Measurements from ENCODE around the gene SYCP3. TPM values are rescaled to one million over a fixed set of nuclear protein-coding genes. Genes with fewer than 3 reads are reported as not detected.

The SYCP3 gene
- polyA plus RNA-seq, 1 donor from 2014 or later, result 3.4 TPM

DNA sequence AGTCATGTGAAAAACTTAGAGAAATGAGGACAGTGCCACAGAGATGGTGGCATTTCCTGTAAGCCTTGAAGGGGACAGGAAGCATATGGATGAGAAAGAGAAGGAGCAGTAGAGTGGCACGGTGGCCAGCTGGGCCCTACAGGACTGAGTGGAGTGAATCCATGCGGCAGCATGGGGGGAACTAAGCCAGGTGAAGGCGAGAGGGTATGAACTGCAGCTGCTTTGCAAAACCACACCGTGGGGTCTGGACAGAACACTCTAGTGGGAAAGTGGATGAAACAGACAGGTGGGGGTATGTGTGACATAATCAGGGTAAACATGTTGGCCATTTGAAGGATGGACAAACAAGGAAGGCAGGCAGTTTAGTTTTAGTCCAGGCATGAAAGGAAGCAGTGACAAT is 10.4 kb upstream of the SYCP3 start:
- Histone ChIP-seq H3K9ac (ENCODE audit: low read length) (no peak overlapping the region), H3K4me2 (ENCODE audit: low read length) (no peak overlapping the region), H3K36me3 (ENCODE audit: insufficient read depth, low read length) (peaks cover 13% of the 10 kb centered on the region), H3K9me3 (ENCODE audit: low read length) (no peaks in the 10 kb centered on the region), H2AFZ (ENCODE audit: low read depth, low read length) (no peak overlapping the region), H3K4me3 (ENCODE audit: low read length) (no peak overlapping the region), H4K20me1 (ENCODE audit: insufficient read depth) (no peaks in the 10 kb centered on the region), H3F3A (ENCODE audit: insufficient read depth, low read length, poor library complexity, severe bottlenecking) (no peaks in the 10 kb centered on the region), H3K27ac (ENCODE audit: low read length) (no peak overlapping the region), H3K27me3 (ENCODE audit: insufficient read depth, low read depth, low read length) (no peaks in the 10 kb centered on the region), H3K9me2 (ENCODE audit: insufficient read depth, low read length) (no peaks in the 10 kb centered on the region), H3K79me2 (replicated peaks; ENCODE audit: insufficient read depth, low read length) (no peaks in the 10 kb centered on the region)
- no peak for TF ChIP-seq TAF1 (IDR thresholded peaks at IDR 0.05; ENCODE audit: low read depth)
- TF ChIP-seq, protein P1, sequence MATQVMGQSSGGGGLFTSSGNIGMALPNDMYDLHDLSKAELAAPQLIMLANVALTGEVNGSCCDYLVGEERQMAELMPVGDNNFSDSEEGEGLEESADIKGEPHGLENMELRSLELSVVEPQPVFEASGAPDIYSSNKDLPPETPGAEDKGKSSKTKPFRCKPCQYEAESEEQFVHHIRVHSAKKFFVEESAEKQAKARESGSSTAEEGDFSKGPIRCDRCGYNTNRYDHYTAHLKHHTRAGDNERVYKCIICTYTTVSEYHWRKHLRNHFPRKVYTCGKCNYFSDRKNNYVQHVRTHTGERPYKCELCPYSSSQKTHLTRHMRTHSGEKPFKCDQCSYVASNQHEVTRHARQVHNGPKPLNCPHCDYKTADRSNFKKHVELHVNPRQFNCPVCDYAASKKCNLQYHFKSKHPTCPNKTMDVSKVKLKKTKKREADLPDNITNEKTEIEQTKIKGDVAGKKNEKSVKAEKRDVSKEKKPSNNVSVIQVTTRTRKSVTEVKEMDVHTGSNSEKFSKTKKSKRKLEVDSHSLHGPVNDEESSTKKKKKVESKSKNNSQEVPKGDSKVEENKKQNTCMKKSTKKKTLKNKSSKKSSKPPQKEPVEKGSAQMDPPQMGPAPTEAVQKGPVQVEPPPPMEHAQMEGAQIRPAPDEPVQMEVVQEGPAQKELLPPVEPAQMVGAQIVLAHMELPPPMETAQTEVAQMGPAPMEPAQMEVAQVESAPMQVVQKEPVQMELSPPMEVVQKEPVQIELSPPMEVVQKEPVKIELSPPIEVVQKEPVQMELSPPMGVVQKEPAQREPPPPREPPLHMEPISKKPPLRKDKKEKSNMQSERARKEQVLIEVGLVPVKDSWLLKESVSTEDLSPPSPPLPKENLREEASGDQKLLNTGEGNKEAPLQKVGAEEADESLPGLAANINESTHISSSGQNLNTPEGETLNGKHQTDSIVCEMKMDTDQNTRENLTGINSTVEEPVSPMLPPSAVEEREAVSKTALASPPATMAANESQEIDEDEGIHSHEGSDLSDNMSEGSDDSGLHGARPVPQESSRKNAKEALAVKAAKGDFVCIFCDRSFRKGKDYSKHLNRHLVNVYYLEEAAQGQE (IDR thresholded peaks at IDR 0.05; ENCODE audit: borderline replicate concordance), result no peak
- TF ChIP-seq SMC3 (conservative IDR thresholded peaks at IDR 0.05; ENCODE audit: poor library complexity), result no peak
- TF ChIP-seq RAD21 (conservative IDR thresholded peaks at IDR 0.05), result no peak

DNA sequence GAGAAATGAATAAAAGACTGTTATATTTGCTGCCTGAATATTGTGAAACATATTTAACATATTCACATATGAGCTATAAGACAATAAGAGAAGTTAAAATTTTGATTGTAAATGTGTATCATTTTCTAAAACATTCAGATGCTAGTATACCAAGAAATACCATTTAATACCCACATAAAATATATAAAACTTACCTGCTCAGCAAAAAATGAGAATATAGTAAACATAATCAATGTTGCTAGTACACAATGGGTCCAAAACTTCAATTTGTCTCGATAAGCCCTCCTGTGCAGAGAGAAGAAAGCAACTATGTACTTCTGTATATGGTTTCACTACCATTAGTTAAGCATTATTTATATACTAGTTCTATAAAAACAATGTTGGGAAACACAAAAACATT is 9.6 kb upstream of the SYCP3 start:
- no peak overlapping the region for H2AFZ ChIP-seq (ENCODE audit: low read depth, low read length)
- no peak overlapping the region for H3K4me2 ChIP-seq (ENCODE audit: low read length)
- no peaks in the 10 kb centered on the region for H3K9me2 ChIP-seq (ENCODE audit: insufficient read depth, low read length)
- no peak for TF ChIP-seq RAD21 (conservative IDR thresholded peaks at IDR 0.05)
- no peak for TF ChIP-seq SMC3 (conservative IDR thresholded peaks at IDR 0.05; ENCODE audit: poor library complexity)
- no peak for TF ChIP-seq MXI1 (conservative IDR thresholded peaks at IDR 0.05; ENCODE audit: poor library complexity, severe bottlenecking)
- no peak for TF ChIP-seq TAF1 (IDR thresholded peaks at IDR 0.05; ENCODE audit: low read depth)
- TF ChIP-seq, protein P1 (IDR thresholded peaks at IDR 0.05; ENCODE audit: borderline replicate concordance), result no peak
- no peak for TF ChIP-seq POLR2AphosphoS5 (IDR thresholded peaks at IDR 0.05)
- no peak for TF ChIP-seq EZH2 (IDR thresholded peaks at IDR 0.05; ENCODE audit: borderline replicate concordance, insufficient read depth, low read length, poor library complexity, severe bottlenecking)
- TF ChIP-seq, protein P2, sequence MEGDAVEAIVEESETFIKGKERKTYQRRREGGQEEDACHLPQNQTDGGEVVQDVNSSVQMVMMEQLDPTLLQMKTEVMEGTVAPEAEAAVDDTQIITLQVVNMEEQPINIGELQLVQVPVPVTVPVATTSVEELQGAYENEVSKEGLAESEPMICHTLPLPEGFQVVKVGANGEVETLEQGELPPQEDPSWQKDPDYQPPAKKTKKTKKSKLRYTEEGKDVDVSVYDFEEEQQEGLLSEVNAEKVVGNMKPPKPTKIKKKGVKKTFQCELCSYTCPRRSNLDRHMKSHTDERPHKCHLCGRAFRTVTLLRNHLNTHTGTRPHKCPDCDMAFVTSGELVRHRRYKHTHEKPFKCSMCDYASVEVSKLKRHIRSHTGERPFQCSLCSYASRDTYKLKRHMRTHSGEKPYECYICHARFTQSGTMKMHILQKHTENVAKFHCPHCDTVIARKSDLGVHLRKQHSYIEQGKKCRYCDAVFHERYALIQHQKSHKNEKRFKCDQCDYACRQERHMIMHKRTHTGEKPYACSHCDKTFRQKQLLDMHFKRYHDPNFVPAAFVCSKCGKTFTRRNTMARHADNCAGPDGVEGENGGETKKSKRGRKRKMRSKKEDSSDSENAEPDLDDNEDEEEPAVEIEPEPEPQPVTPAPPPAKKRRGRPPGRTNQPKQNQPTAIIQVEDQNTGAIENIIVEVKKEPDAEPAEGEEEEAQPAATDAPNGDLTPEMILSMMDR (IDR thresholded peaks at IDR 0.05; ENCODE audit: poor library complexity, severe bottlenecking), result no peak
- no peak for TF ChIP-seq EP300 (conservative IDR thresholded peaks at IDR 0.05; ENCODE audit: poor library complexity, severe bottlenecking)
- H3F3A ChIP-seq (ENCODE audit: insufficient read depth, low read length, poor library complexity, severe bottlenecking), result no peaks in the 10 kb centered on the region
- no peaks in the 10 kb centered on the region for H4K20me1 ChIP-seq (ENCODE audit: insufficient read depth)
- no peak overlapping the region for H3K27ac ChIP-seq (ENCODE audit: low read length)
- no peak overlapping the region for H3K4me3 ChIP-seq (ENCODE audit: low read length)
- H3K27me3 ChIP-seq (ENCODE audit: insufficient read depth, low read depth, low read length), result no peaks in the 10 kb centered on the region
- peaks cover 13% of the 10 kb centered on the region for H3K36me3 ChIP-seq (ENCODE audit: insufficient read depth, low read length)
- H3K79me2 ChIP-seq (replicated peaks; ENCODE audit: insufficient read depth, low read length), result no peaks in the 10 kb centered on the region
- H3K9me3 ChIP-seq (ENCODE audit: low read length), result no peaks in the 10 kb centered on the region
- no peak overlapping the region for H3K9ac ChIP-seq (ENCODE audit: low read length)
